T-helper 2 cell treated with Interferon-gamma antibody and Interleukin-4, amounts not matched to agents 5 μg/mL and 100 μg/mL, for 36 hours (primary cell): ENCODE data around the gene FBRSL1.

Experiments
- DNase-seq: peaks from one replicate; pipeline ENCODE4 v3.0.0; 2021; ENCODE audit warnings: low spot score
- H3K27ac Mint-ChIP-seq: one replicate; pipeline ENCODE4 v1.8.0; 2021; ENCODE audit warnings: mild to moderate bottlenecking, mixed read lengths
- H3K27me3 Mint-ChIP-seq: one replicate; pipeline ENCODE4 v1.8.0; 2021; ENCODE audit warnings: low read depth, mixed read lengths
- H3K36me3 Mint-ChIP-seq: one replicate; pipeline ENCODE4 v1.8.0; 2021; ENCODE audit warnings: low read depth, mixed read lengths
- H3K4me1 Mint-ChIP-seq: one replicate; pipeline ENCODE4 v1.8.0; 2021; ENCODE audit warnings: low read depth, mixed read lengths
- H3K4me3 Mint-ChIP-seq: one replicate; pipeline ENCODE4 v1.8.0; 2022; ENCODE audit warnings: mild to moderate bottlenecking, moderate library complexity, mixed read lengths
- H3K9me3 Mint-ChIP-seq: one replicate; pipeline ENCODE4 v1.8.0; 2021; ENCODE audit warnings: mixed read lengths

Gene FBRSL1

DNA sequence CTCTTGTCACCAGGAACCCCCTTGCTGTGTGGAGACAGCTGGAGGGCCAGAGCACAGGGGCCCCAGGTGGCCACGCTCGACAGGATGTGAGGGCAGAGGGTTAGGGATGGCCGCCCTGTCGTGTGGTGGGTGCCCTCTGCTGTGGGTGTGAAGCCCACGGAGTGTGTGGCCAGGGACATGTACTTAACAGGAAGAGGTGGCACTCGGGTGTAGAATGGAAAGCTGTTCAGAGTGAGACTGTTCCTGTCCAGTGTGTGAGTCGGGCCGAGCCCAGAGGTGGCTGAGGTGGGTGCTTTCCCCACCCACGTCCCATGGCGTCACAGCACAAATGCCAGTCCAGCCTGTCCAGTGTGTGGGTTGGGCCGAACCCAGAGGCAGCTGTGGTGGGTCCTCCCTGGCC, 47.1 kb downstream of the FBRSL1 start:
- Mint-ChIP-seq H3K27me3 (no peaks in the 10 kb centered on the region), H3K9me3 (peaks cover 19% of the 10 kb centered on the region), H3K36me3 (peaks cover 10% of the 10 kb centered on the region), H3K27ac (no peak overlapping the region), H3K4me1 (no peaks in the 10 kb centered on the region), H3K4me3 (no peak overlapping the region)
- no peak for DNase-seq

- H3K27ac Mint-ChIP-seq = no peak overlapping the region
- H3K9me3 Mint-ChIP-seq = peaks cover 19% of the 10 kb centered on the region
- peaks cover 7% of the 10 kb centered on the region for H3K36me3 Mint-ChIP-seq
- no peaks in the 10 kb centered on the region for H3K4me1 Mint-ChIP-seq
- DNase-seq = no peak
- no peaks in the 10 kb centered on the region for H3K27me3 Mint-ChIP-seq
- H3K4me3 Mint-ChIP-seq = no peak overlapping the region
Observed at GRCh38 chr12:132537836-132538662, 48.1 kb downstream of the FBRSL1 start.

DNA sequence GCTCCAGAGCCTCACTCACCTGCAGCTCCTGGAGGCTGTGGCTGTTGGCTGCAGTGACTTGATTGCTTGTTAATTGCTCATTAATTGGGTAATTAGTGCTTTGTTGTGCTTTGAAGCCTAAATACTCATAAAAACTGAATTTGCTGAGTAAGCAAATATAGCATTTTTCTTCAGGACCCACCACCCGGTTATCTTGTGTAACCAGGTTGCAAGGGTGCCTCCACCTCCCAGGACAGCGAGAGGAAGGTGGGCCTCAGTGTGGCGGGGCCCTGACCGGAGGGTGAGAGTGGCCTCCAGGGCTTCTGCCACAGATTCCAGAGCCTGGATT, 48.7 kb downstream of the FBRSL1 start:
- no peak overlapping the region for H3K27ac Mint-ChIP-seq
- peaks cover 19% of the 10 kb centered on the region for H3K9me3 Mint-ChIP-seq
- no peaks in the 10 kb centered on the region for H3K4me1 Mint-ChIP-seq
- no peaks in the 10 kb centered on the region for H3K27me3 Mint-ChIP-seq
- H3K4me3 Mint-ChIP-seq = no peak overlapping the region
- DNase-seq = no peak
- peaks cover 7% of the 10 kb centered on the region for H3K36me3 Mint-ChIP-seq

DNA sequence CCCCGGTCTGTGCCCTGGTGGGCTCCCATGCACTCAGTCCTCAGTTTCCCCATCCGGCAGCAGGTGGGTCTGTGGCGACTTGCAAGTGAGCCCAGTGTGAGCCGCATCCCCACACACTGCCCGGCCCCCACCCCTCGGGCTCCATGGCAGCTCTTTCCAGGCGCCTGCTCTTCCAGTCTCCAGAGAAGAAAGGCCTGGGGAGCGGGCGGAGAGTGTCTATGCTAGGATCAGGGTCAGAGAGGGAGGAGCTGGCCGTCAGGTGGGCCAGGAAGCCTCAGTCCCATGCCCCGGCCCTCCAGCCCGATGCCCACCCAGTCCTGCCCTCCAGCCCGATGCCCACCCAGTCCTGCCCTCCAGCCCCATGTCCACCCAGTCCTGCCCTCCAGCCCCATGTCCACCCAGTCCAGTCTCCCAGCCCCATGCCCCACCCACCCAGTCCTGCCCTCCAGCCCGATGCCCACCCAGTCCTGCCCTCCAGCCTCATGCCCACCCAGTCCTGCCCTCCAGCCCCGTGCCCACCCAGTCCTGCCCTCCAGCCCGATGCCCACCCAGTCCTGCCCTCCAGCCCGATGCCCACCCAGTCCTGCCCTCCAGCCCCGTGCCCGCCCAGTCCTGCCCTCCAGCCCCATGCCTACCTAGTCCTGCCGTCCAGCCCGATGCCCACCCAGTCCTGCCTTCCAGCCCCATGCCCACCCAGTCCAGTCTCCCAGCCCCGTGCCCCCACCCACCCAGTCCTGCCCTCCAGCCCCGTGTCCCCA, 49.2 kb downstream of the FBRSL1 start:
- no peak for DNase-seq
- peaks cover 7% of the 10 kb centered on the region for H3K36me3 Mint-ChIP-seq

GRCh38 chr12:132540436-132540835, 50.5 kb downstream of the FBRSL1 start:
- no peaks in the 10 kb centered on the region for H3K4me1 Mint-ChIP-seq
- H3K4me3 Mint-ChIP-seq = no peak overlapping the region
- no peak overlapping the region for H3K27ac Mint-ChIP-seq
- no peak for DNase-seq
- no peaks in the 10 kb centered on the region for H3K27me3 Mint-ChIP-seq
- peaks cover under 1% of the 10 kb centered on the region for H3K36me3 Mint-ChIP-seq
- peaks cover 12% of the 10 kb centered on the region for H3K9me3 Mint-ChIP-seq

More for the DNA sequence above, 49.2 kb downstream of the FBRSL1 start:
- Mint-ChIP-seq H3K27ac (no peak overlapping the region), H3K27me3 (no peaks in the 10 kb centered on the region), H3K4me1 (no peaks in the 10 kb centered on the region), H3K9me3 (peaks cover 19% of the 10 kb centered on the region), H3K4me3 (no peak overlapping the region)

DNA sequence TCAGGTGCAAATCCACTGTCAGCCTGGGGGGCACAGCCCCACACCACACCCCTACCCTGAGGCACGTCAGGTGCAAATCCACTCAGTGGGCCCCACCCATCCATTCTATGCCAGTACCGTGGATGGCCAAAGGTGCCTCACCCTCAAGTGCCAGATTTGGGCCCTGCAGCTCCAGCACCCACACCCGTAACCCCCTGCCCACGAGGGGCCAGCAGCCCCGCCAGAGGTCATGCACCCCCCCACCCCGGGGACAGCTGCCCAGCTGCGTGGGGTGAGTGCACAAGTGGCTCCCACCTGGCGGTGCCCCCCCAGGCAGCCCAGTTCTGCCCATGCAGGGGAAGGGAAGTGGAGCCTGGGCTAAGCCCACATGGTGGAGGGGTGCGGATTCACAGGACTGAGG, 51.2 kb downstream of the FBRSL1 start:
- Mint-ChIP-seq H3K36me3 (no peaks in the 10 kb centered on the region), H3K27ac (no peak overlapping the region), H3K27me3 (no peaks in the 10 kb centered on the region), H3K4me3 (no peak overlapping the region), H3K4me1 (no peaks in the 10 kb centered on the region), H3K9me3 (peaks cover 5% of the 10 kb centered on the region)
- no peak for DNase-seq

DNA sequence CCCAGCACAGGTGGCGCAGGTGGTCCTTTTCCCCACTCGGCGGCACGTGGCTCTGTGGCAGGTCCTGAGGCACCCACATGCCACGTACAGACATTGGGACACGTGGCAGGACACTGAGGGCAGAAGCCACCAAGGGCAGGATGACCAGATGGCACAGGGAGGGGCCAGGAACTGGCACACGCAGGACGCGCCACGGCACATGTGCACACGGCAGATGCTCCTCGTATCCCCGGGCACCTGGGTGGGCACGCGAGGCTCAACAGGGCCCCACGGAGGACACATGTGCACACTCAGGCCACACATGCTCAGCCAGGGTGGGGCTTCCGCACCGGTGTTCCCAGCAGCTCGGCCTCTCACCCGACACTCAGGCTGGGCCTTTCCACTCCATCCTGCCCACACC, 52.0 kb downstream of the FBRSL1 start:
- H3K27me3 Mint-ChIP-seq = no peaks in the 10 kb centered on the region
- no peaks in the 10 kb centered on the region for H3K4me1 Mint-ChIP-seq
- H3K27ac Mint-ChIP-seq = no peak overlapping the region
- no peak for DNase-seq
- no peak overlapping the region for H3K4me3 Mint-ChIP-seq
- no peaks in the 10 kb centered on the region for H3K9me3 Mint-ChIP-seq
- H3K36me3 Mint-ChIP-seq = no peaks in the 10 kb centered on the region

- no peaks in the 10 kb centered on the region for H3K4me1 Mint-ChIP-seq
- no peak overlapping the region for H3K27ac Mint-ChIP-seq
- H3K36me3 Mint-ChIP-seq = no peaks in the 10 kb centered on the region
- DNase-seq = no peak
- no peaks in the 10 kb centered on the region for H3K27me3 Mint-ChIP-seq
- no peak overlapping the region for H3K4me3 Mint-ChIP-seq
- H3K9me3 Mint-ChIP-seq = no peaks in the 10 kb centered on the region
Observed at GRCh38 chr12:132542661-132543060, 52.7 kb downstream of the FBRSL1 start.

- H3K27me3 Mint-ChIP-seq = no peaks in the 10 kb centered on the region
- H3K27ac Mint-ChIP-seq = no peak overlapping the region
- no peaks in the 10 kb centered on the region for H3K9me3 Mint-ChIP-seq
- no peaks in the 10 kb centered on the region for H3K4me1 Mint-ChIP-seq
- H3K4me3 Mint-ChIP-seq = no peak overlapping the region
- H3K36me3 Mint-ChIP-seq = no peaks in the 10 kb centered on the region
- DNase-seq = no peak
Observed at GRCh38 chr12:132543298-132544079, 53.5 kb downstream of the FBRSL1 start.

- Mint-ChIP-seq H3K27me3 (no peaks in the 10 kb centered on the region), H3K4me3 (no peak overlapping the region), H3K9me3 (no peaks in the 10 kb centered on the region), H3K4me1 (no peaks in the 10 kb centered on the region), H3K36me3 (no peaks in the 10 kb centered on the region), H3K27ac (no peak overlapping the region)
- no peak for DNase-seq
Observed at GRCh38 chr12:132544080-132544397, 54.1 kb downstream of the FBRSL1 start.

- Mint-ChIP-seq H3K4me3 (no peak overlapping the region), H3K27ac (no peak overlapping the region), H3K9me3 (no peaks in the 10 kb centered on the region), H3K36me3 (no peaks in the 10 kb centered on the region), H3K27me3 (no peaks in the 10 kb centered on the region), H3K4me1 (no peaks in the 10 kb centered on the region)
- DNase-seq = no peak
Observed at GRCh38 chr12:132544498-132544897, 54.5 kb downstream of the FBRSL1 start.

- H3K4me3 Mint-ChIP-seq = no peak overlapping the region
Observed at GRCh38 chr12:132545164-132545953, 55.4 kb downstream of the FBRSL1 start.

DNA sequence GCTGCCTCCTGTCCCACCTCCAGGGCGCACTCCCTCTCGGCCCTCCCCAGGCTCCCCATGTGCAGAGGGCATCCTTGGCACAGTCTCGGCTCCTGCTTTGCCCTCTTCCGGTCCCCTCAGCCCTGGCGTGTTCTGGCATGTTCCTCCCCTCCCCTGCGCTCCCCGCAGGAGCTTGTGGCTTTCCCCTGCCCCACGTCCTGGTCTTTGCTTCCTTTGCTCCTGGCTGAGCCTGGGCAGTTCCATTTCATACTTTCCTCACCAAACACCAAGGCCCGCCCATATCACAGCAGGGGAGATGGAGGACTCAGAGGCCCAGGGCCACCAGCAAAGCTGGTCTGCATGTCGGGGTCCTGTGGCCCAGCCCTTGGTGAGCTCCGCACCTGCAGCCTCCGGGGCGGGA, 56.0 kb downstream of the FBRSL1 start:
- no peak for DNase-seq
- Mint-ChIP-seq H3K4me1 (no peaks in the 10 kb centered on the region), H3K4me3 (no peak overlapping the region), H3K9me3 (no peaks in the 10 kb centered on the region), H3K36me3 (no peaks in the 10 kb centered on the region), H3K27me3 (no peaks in the 10 kb centered on the region), H3K27ac (no peak overlapping the region)

More at GRCh38 chr12:132545164-132545953, 55.4 kb downstream of the FBRSL1 start:
- no peaks in the 10 kb centered on the region for H3K9me3 Mint-ChIP-seq
- H3K27ac Mint-ChIP-seq = no peak overlapping the region
- DNase-seq = no peak
- no peaks in the 10 kb centered on the region for H3K36me3 Mint-ChIP-seq
- H3K27me3 Mint-ChIP-seq = no peaks in the 10 kb centered on the region
- H3K4me1 Mint-ChIP-seq = no peaks in the 10 kb centered on the region
